ENCODE data around the gene ASCC3. TPM values are rescaled to one million over a fixed set of nuclear protein-coding genes. Genes with fewer than 3 reads are reported as not detected.

The ASCC3 gene
- total RNA-seq, 4 donors from 2014 or later = 21.2 to 41.4 (median 28.5) TPM

DNA sequence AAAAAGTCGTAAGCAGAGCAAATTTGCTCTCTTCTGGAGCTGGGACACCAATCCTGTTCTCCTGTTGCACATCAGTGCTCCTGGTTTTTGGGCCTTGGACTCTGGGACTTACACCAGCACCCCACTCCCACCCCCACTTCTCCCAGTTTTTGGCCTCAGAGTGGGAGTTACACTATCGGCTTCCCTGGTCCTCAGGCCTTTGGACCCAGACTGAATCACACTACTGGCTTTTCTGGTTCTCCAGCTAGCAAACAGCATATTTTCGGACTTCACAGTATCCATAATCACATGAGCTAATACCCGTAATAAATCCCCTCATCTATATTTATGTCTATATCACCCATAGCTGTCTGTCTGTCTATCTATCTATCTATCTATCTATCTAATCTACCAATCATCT, 23.2 kb upstream of the ASCC3 start:
- H3K36me3 ChIP-seq = no peaks in the 10 kb centered on the region
- no peaks in the 10 kb centered on the region for H3K9me3 ChIP-seq
- 89% methylated on average over 4 of the region's 4 CpGs; no CpG with 5 or more reads in 1 of the 2 donors for WGBS, 2 donors (ENCODE audit: low coverage in 1 of 2)
- H3K27ac ChIP-seq = no peak overlapping the region
- no peaks in the 10 kb centered on the region for H3K27me3 ChIP-seq
- H3K4me3 ChIP-seq = no peak overlapping the region
- TF ChIP-seq POLR2A (IDR thresholded peaks at IDR 0.05) (no peak), EP300 (IDR thresholded peaks at IDR 0.05) (no peak), POLR2AphosphoS5 (IDR thresholded peaks at IDR 0.05) (no peak)
- TF ChIP-seq, protein P1, sequence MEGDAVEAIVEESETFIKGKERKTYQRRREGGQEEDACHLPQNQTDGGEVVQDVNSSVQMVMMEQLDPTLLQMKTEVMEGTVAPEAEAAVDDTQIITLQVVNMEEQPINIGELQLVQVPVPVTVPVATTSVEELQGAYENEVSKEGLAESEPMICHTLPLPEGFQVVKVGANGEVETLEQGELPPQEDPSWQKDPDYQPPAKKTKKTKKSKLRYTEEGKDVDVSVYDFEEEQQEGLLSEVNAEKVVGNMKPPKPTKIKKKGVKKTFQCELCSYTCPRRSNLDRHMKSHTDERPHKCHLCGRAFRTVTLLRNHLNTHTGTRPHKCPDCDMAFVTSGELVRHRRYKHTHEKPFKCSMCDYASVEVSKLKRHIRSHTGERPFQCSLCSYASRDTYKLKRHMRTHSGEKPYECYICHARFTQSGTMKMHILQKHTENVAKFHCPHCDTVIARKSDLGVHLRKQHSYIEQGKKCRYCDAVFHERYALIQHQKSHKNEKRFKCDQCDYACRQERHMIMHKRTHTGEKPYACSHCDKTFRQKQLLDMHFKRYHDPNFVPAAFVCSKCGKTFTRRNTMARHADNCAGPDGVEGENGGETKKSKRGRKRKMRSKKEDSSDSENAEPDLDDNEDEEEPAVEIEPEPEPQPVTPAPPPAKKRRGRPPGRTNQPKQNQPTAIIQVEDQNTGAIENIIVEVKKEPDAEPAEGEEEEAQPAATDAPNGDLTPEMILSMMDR (IDR thresholded peaks at IDR 0.05) = no peak
- no peak for ATAC-seq
- H3K4me1 ChIP-seq = no peaks in the 10 kb centered on the region

DNA sequence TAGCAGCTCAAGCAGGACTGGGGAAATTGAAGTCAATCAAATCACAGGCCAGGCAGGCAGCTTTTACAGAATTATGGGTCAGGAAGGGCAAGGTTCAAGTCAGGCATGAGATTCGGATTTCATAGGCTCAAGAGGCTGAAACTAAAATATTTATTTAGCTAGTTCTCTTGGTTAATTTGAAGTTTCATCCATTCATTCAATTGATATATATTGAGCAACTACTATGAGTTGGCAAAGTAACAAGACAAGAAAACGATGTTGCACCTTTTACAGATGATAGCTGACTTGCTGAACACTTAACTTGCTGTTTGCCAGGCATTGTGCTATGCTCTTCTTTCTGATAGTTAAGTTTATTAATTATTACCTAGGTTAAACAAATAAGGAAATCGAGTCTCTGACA, 20.5 kb upstream of the ASCC3 start:
- Histone ChIP-seq H3K9me3 (peaks cover 0 to 7% (median 0%) of the 10 kb centered on the region in 3 donors), H3K4me1 (no peaks in the 10 kb centered on the region), H3K4me3 (no peak overlapping the region), H3K27me3 (no peaks in the 10 kb centered on the region), H3K27ac (no peak overlapping the region), H3K36me3 (no peaks in the 10 kb centered on the region)
- ATAC-seq = no peak
- WGBS, 2 donors (ENCODE audit: low coverage in 1 of 2) = 57 to 65% methylated on average over 3 of the region's 3 CpGs
- no peak for TF ChIP-seq POLR2AphosphoS5 (IDR thresholded peaks at IDR 0.05)
- TF ChIP-seq, protein P1 (IDR thresholded peaks at IDR 0.05) = no peak
- no peak for TF ChIP-seq EP300 (IDR thresholded peaks at IDR 0.05)
- TF ChIP-seq POLR2A (IDR thresholded peaks at IDR 0.05) = no peak

DNA sequence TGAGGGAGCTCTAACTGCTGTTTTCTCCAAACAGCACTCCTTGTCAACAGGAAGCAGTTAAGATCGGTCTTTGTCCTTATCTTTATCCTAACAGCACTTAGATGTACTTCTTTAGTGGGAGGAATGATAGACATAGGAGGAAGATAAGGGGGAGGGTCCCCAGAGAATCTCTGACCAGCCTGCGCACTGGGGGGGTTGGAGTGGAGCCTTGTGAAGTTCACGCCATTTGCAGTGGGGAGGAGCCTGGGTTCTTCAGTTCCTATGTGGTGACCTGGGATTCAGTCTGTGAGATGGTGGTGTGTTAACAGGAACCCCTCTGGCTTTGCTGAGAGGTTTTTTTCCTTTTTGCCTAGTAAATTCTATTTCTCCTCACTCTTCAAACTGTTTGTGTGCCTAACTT, 18.1 kb upstream of the ASCC3 start:
- no peaks in the 10 kb centered on the region for H3K4me1 ChIP-seq
- TF ChIP-seq POLR2AphosphoS5 (IDR thresholded peaks at IDR 0.05) = no peak
- TF ChIP-seq EP300 (IDR thresholded peaks at IDR 0.05) = no peak
- TF ChIP-seq, protein P1 (IDR thresholded peaks at IDR 0.05) = no peak
- no peak for TF ChIP-seq POLR2A (IDR thresholded peaks at IDR 0.05)
- H3K36me3 ChIP-seq = no peaks in the 10 kb centered on the region
- WGBS, 2 donors (ENCODE audit: low coverage in 1 of 2) = 77 to 100% methylated on average over 2 to 3 of the region's 3 CpGs
- H3K27ac ChIP-seq = no peak overlapping the region
- no peaks in the 10 kb centered on the region for H3K27me3 ChIP-seq
- peaks cover 0 to 7% (median 0%) of the 10 kb centered on the region in 3 donors for H3K9me3 ChIP-seq
- ATAC-seq = no peak
- no peak overlapping the region for H3K4me3 ChIP-seq

DNA sequence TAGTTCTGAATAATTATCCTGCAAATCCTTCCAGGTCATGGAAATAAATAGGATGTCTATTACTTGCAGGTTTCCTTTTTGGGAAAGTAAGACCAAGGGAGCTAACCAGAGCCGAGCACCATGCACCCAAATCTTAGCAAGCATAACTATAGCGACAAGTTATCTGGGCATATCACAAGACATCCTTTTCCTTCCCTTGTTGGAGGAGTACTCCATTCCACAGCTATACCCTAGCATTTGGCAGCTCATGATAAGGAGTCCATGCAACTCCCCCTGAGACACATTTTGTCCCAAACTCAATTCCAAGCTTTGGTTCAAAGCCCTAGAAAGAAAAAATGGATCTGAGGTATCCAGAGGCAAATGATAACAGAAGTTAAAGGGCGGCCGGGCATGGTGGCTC, 16.5 kb upstream of the ASCC3 start:
- TF ChIP-seq POLR2A (IDR thresholded peaks at IDR 0.05) (no peak), POLR2AphosphoS5 (IDR thresholded peaks at IDR 0.05) (no peak), EP300 (IDR thresholded peaks at IDR 0.05) (no peak)
- TF ChIP-seq, protein P1 (IDR thresholded peaks at IDR 0.05) = no peak
- H3K36me3 ChIP-seq = no peaks in the 10 kb centered on the region
- WGBS, 2 donors (ENCODE audit: low coverage in 1 of 2) = 83 to 95% methylated on average over 1 to 4 of the region's 4 CpGs
- no peaks in the 10 kb centered on the region for H3K27me3 ChIP-seq
- no peaks in the 10 kb centered on the region for H3K4me1 ChIP-seq
- no peak overlapping the region for H3K4me3 ChIP-seq
- H3K27ac ChIP-seq = no peak overlapping the region
- peaks cover 0 to 7% (median 0%) of the 10 kb centered on the region in 3 donors for H3K9me3 ChIP-seq
- no peak for ATAC-seq

DNA sequence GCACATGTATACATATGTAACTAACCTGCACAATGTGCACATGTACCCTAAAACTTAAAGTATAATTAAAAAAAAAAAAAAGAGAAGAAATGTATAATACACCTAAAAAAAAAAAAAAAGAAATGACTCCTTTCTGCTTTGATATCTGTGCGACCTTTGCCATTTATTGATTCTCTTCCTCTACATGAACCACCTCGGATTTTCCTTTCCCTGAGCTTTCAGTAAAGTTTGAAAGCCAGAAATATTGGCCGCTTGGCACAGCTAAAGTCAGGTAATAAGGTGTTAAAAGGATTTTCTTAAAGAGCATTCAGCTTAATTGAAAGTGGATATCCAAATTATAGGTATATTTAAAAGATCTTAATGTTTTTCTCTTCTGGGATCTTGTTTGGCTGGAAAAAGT, 12.6 kb upstream of the ASCC3 start:
- H3K4me1 ChIP-seq = no peaks in the 10 kb centered on the region
- peaks cover 0 to 6% (median 0%) of the 10 kb centered on the region in 3 donors for H3K9me3 ChIP-seq
- no peaks in the 10 kb centered on the region for H3K36me3 ChIP-seq
- ATAC-seq = no peak
- H3K27me3 ChIP-seq = no peaks in the 10 kb centered on the region
- H3K4me3 ChIP-seq = no peak overlapping the region
- TF ChIP-seq EP300 (IDR thresholded peaks at IDR 0.05) = no peak
- no peak for TF ChIP-seq POLR2AphosphoS5 (IDR thresholded peaks at IDR 0.05)
- no peak for TF ChIP-seq POLR2A (IDR thresholded peaks at IDR 0.05)
- TF ChIP-seq, protein P1 (IDR thresholded peaks at IDR 0.05) = no peak
- WGBS, 2 donors (ENCODE audit: low coverage in 1 of 2) = 88 to 97% methylated on average over 3 of the region's 3 CpGs
- H3K27ac ChIP-seq = no peak overlapping the region
